Activated naive CD4-positive, alpha-beta T cell treated with anti-CD3 and anti-CD28 coated beads, Interleukin-2, amount 50 U/mL, for 72 hours (primary cell): ENCODE measurements around the gene PYM1. TPM values are rescaled to one million over a fixed set of nuclear protein-coding genes. Genes with fewer than 3 reads are reported as not detected.
A peak's percentile ranks its signal among the peaks of the same experiment; 100 is the strongest.

Source experiments
- ATAC-seq, 2 donors: fragments of 150-1000 bp; cut with Tn5 transposase; 2 replicates each; pipeline ENCODE4 v1.10.0; 2021; ENCODE audit warnings: mild to moderate bottlenecking in 2 of 2, moderate library complexity in 2 of 2
- DNase-seq, 2 donors: peaks; one replicate each; pipeline ENCODE4 v3.0.0; 2021 to 2022; ENCODE audit warnings: low spot score in 2 of 2
- H3K27ac Mint-ChIP-seq, 2 donors: one replicate each; pipeline ENCODE4 v1.8.0; 2022; ENCODE audit warnings: mild to moderate bottlenecking in 2 of 2, mixed read lengths in 2 of 2
- H3K36me3 Mint-ChIP-seq, 2 donors: one replicate each; pipeline ENCODE4 v1.8.0; 2022; ENCODE audit warnings: mixed read lengths in 2 of 2
- H3K9me3 Mint-ChIP-seq, 2 donors: one replicate each; pipeline ENCODE4 v1.8.0; 2022; ENCODE audit warnings: mixed read lengths in 2 of 2
- total RNA-seq, 2 donors: library from RNA; stranded (reverse); gene quantifications; one replicate each; pipeline ENCODE4 v1.2.3, GENCODE V29; 2022

The PYM1 gene
- 10 to 100 TPM; 18.9 to 32.9 TPM for total RNA-seq

- Mint-ChIP-seq H3K9me3 (peaks cover 0 to 4% of the 10 kb centered on the region in 2 donors), H3K27ac (peak within 1 kb of the TSS; percentile 97 to 98), H3K36me3 (peaks cover 50 to 51% of the 10 kb centered on the region in 2 donors)
- ATAC-seq (peak; percentile 35 to 36), DNase-seq (peak; percentile 67 to 74)
These were observed at the start of gene PYM1 for GRCh38 chr12:55927588-55928502. Gene PYM1, minus strand, starts transcription at chr12:55927894. Its CDS starts 133 bp downstream, at chr12:55927761.

GRCh38 chr12:55974308-55974730 is 46.6 kb upstream of the PYM1 start:
- DNase-seq (peak in 1 of 2 donors; percentile 42), ATAC-seq (peak; percentile 12 to 21)
- H3K36me3 Mint-ChIP-seq: peaks cover 0 to 9% of the 10 kb centered on the region in 2 donors
- no peaks in the 10 kb centered on the region for H3K9me3 Mint-ChIP-seq
- no peak overlapping the region for H3K27ac Mint-ChIP-seq

GRCh38 chr12:55973599-55974307 is 46.1 kb upstream of the PYM1 start, which contains the start of gene RAB5B:
Gene RAB5B, plus strand, starts transcription at chr12:55974078. Its CDS starts 12,883 bp downstream, at chr12:55986961.
- DNase-seq: peak; percentile 95 to 99
- Mint-ChIP-seq H3K9me3 (no peaks in the 10 kb centered on the region), H3K27ac (no peak within 1 kb of the TSS), H3K36me3 (peaks cover 0 to 9% of the 10 kb centered on the region in 2 donors)
- peak; percentile 90 to 93 for ATAC-seq

- DNase-seq (no peak), ATAC-seq (no peak)
- Mint-ChIP-seq H3K9me3 (no peaks in the 10 kb centered on the region), H3K36me3 (peaks cover 5 to 8% of the 10 kb centered on the region in 2 donors), H3K27ac (no peak overlapping the region)
These were observed 45.4 kb upstream of the PYM1 start for GRCh38 chr12:55972911-55973598.

DNA sequence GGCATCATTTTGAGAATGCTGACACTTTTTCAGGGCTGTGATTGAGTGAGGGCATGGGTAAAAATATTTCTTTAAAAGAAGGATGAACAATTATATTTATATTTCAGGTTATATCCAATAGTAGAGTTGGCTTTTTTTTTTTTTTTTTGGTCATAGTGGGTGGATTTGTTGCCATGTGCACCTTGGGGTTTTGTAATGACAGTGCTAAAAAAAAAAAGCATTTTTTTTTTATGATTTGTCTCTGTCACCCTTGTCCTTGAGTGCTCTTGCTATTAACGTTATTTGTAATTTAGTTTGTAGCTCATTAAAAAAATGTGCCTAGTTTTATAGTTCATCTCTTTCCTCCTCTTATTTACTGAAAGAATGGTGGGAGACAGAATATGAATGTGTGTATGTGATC is 44.8 kb upstream of the PYM1 start:
- Mint-ChIP-seq H3K9me3 (no peaks in the 10 kb centered on the region), H3K27ac (no peak overlapping the region), H3K36me3 (peaks cover 10 to 11% of the 10 kb centered on the region in 2 donors)
- no peak for ATAC-seq
- no peak for DNase-seq

DNA sequence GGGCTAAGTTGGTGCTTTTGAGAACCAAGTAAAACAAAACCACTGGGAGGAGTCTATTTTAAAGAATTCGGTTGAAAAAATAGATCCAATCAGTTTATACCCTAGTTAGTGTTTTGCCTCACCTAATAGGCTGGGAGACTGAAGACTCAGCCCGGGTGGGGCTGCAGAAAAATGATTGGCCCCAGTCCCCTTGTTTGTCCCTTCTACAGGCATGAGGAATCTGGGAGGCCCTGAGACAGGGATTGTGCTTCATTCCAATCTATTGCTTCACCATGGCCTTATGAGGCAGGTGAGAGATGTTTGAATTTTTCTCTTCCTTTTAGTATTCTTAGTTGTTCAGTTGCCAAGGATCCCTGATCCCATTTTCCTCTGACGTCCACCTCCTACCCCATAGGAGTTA is 44.3 kb upstream of the PYM1 start:
- peak overlapping the region in 1 of 2 donors; percentile 88 for H3K27ac Mint-ChIP-seq
- no peak for DNase-seq
- peaks cover 13 to 15% of the 10 kb centered on the region in 2 donors for H3K36me3 Mint-ChIP-seq
- no peak for ATAC-seq
- no peaks in the 10 kb centered on the region for H3K9me3 Mint-ChIP-seq

GRCh38 chr12:55970775-55971174 is 43.1 kb upstream of the PYM1 start:
- no peaks in the 10 kb centered on the region for H3K9me3 Mint-ChIP-seq
- peaks cover 19 to 23% of the 10 kb centered on the region in 2 donors for H3K36me3 Mint-ChIP-seq
- H3K27ac Mint-ChIP-seq: no peak overlapping the region
- ATAC-seq (no peak), DNase-seq (no peak)

- Mint-ChIP-seq H3K9me3 (no peaks in the 10 kb centered on the region), H3K27ac (no peak overlapping the region), H3K36me3 (peaks cover 19 to 23% of the 10 kb centered on the region in 2 donors)
- DNase-seq: no peak
- no peak for ATAC-seq
These were observed 41.7 kb upstream of the PYM1 start for GRCh38 chr12:55969356-55969755.

- Mint-ChIP-seq H3K36me3 (peaks cover 19 to 23% of the 10 kb centered on the region in 2 donors), H3K27ac (peak within 1 kb of the TSS; percentile 93 to 96), H3K9me3 (no peaks in the 10 kb centered on the region)
- ATAC-seq (peak; percentile 97 to 99), DNase-seq (peak; percentile 90 to 94)
These were observed 39.0 kb upstream of the PYM1 start, which contains the start of gene CDK2 for GRCh38 chr12:55966408-55967281. Gene CDK2, plus strand, starts transcription at chr12:55966830. Its CDS starts 179 bp downstream, at chr12:55967009.

DNA sequence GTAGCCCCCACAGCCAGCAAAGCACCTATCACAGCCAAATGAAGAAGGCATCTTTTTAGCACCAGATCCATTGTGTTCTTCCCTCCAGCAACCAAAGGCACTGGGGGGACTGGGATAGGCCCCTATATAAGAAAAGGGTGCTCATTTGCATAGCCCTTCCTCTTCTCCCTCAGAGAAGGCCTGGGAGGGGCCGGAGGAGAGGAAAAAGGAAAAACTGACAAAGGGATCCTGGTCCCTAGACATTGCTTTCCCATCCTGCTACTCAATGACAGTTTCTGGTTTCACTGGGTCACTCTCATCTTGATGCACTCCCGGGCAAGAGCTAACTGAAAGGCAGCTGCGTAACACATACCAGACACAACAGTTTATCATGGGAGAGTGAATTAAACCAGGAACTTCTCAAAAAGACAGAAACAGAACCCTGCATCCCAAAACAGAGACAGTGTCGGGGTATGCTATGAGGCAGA is 38.3 kb upstream of the PYM1 start, which contains the start of gene PMEL:
TSS of gene PMEL (minus strand) at position 102 of the 467 bp plus-strand sequence. CDS start at position 71, 31 bp downstream.
- DNase-seq: no peak
- ATAC-seq: no peak
- H3K27ac Mint-ChIP-seq: peak within 1 kb of the TSS; percentile 93 to 96
- no peaks in the 10 kb centered on the region for H3K9me3 Mint-ChIP-seq
- peaks cover 19 to 23% of the 10 kb centered on the region in 2 donors for H3K36me3 Mint-ChIP-seq

GRCh38 chr12:55965240-55965639 is 37.5 kb upstream of the PYM1 start:
- H3K27ac Mint-ChIP-seq: no peak overlapping the region
- DNase-seq: no peak
- H3K36me3 Mint-ChIP-seq: peaks cover 19 to 23% of the 10 kb centered on the region in 2 donors
- H3K9me3 Mint-ChIP-seq: no peaks in the 10 kb centered on the region
- no peak for ATAC-seq

DNA sequence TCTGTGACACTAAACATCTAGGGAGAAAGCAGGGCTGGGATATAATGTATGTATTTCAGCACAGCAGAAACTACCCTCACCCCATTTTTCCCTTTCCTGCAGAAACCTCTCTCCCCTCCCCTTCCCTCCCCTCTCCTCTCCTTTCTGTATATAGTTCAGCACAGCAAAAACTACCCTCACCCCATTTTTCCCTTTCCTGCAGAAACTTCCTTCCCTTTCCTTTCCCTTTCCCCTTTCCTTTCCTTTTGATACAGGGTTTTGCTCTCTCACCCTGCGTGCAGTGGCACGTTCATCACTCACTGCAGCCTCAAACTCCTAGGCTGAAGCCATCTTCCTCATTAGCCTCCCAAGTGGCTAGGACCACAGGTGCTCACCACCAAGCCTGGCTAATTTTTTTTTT is 36.1 kb upstream of the PYM1 start:
- Mint-ChIP-seq H3K9me3 (no peaks in the 10 kb centered on the region), H3K27ac (peak overlapping the region in 1 of 2 donors; percentile 61), H3K36me3 (peaks cover 19 to 23% of the 10 kb centered on the region in 2 donors)
- no peak for ATAC-seq
- DNase-seq: no peak

DNA sequence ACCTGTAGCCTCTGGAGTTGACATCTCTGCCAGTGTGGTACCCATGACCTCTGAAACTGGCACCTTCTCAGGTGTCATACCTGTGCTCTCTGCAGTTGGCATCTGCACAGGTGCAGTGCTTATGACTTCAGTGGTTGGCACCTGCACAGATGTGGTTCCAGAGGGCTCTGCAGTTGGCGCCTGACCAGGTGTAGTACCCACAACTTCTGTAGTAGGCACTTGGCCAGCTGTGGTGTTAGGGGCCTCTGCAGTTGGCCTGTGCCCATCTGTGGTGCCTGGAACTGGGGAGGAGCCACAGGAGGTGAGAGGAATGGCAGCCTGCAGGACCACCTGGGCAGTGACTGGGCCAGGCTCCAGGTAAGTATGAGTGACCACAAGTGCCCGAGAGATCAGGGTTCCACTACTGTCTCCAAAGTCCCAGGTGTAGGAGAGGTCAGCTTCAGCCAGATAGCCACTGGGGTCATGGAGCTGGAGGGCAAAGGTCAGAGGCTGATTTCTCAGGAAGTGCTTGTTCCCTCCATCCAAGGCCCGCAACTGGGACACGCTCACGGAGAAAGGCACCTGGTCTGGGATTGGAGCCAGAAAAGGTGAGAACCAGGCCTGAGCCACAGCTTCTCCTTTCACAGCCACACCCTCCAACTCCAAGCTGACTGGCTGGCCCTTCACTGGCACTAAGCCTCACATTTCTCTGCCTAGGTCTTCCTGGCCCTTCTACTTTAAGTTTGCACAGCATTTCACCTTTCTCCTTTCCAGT is 29.6 kb upstream of the PYM1 start:
- ATAC-seq (peak in 1 of 2 donors; percentile 8), DNase-seq (no peak)
- peak overlapping the region; percentile 26 to 59 for H3K27ac Mint-ChIP-seq
- peaks cover 0 to 4% of the 10 kb centered on the region in 2 donors for H3K36me3 Mint-ChIP-seq
- H3K9me3 Mint-ChIP-seq: no peaks in the 10 kb centered on the region

DNA sequence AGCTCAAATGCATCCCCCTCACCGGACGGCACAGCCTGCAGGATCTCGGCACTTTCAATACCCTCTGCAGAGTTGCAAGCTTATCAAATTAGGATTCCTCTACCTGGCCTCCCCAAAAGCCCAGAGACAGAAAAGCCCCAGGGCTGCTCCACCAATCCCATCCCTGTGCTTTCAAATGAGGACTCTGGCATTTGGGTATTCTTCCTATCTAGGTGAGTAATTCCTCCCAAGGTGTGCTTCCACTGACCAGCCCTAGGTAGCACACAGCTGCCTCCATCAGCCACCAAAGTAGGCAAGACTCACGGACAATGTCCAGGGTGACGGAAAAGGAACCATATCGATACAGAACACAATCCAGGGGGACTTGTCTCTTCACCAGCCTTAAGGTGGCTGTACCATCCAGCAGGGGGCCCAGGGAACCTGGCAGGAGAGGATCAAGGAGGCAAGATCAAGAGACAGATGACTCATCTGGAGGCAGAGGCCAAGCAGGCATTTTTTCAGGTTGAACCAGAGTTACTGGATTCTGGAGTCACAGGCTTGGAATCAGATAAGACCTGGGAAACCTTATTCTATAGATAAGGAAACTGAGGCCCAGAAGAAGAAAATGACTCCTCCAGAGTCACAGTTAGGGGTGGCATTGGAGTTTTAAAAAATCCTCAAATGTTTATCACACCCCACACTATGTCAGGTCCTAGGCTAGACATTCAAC is 28.3 kb upstream of the PYM1 start:
- peaks cover 5 to 17% of the 10 kb centered on the region in 2 donors for H3K36me3 Mint-ChIP-seq
- H3K9me3 Mint-ChIP-seq: no peaks in the 10 kb centered on the region
- ATAC-seq: peak; percentile 75 to 81
- DNase-seq: peak in 1 of 2 donors; percentile 53
- peak overlapping the region; percentile 14 to 19 for H3K27ac Mint-ChIP-seq
